Stimulated activated CD8-positive, alpha-beta memory T cell treated with anti-CD3 and anti-CD28 coated beads, Interleukin-7, amount 100 ng/mL, for 4 hours (primary cell): ENCODE results near the gene MPP1.

Source experiments
- DNase-seq, 2 donors: peaks; one replicate each; pipeline ENCODE4 v3.0.0-alpha.2; 2020; ENCODE audit warnings: low read depth in 2 of 2

Gene MPP1

GRCh38 chrX:154731881-154732280 is 73.4 kb downstream of the MPP1 start:
- DNase-seq: no peak

GRCh38 chrX:154731184-154731583 is 74.1 kb downstream of the MPP1 start:
- DNase-seq: no peak

- no peak for DNase-seq
Measured at GRCh38 chrX:154730253-154730891, 74.9 kb downstream of the MPP1 start.

GRCh38 chrX:154729439-154729838 is 75.8 kb downstream of the MPP1 start:
- no peak for DNase-seq
